Hepatocyte (in vitro differentiated cells): ENCODE results near the gene KDM4C. TPM values are rescaled to one million over a fixed set of nuclear protein-coding genes. Genes with fewer than 3 reads are reported as not detected.

Experiments
- DNase-seq: peaks from one replicate; pipeline ENCODE4 v3.0.0-alpha.2; 2016; ENCODE audit warnings: low spot score
- H2AFZ ChIP-seq: fragments of 200-600 bp; sonication (generic); 2 replicates; pipeline ENCODE4 v1.6.0; 2016; ENCODE audit warnings: antibody characterized with exemption, mild to moderate bottlenecking
- H3K27ac ChIP-seq: fragments of 200-600 bp; sonication (generic); 2 replicates; pipeline ENCODE4 v1.5.1; 2016; ENCODE audit warnings: mild to moderate bottlenecking
- H3K27me3 ChIP-seq: fragments of 200-600 bp; sonication (generic); 2 replicates; pipeline ENCODE4 v1.6.1; 2016
- H3K36me3 ChIP-seq: fragments of 200-600 bp; sonication (generic); replicated peaks from 2 replicates; pipeline ENCODE4 v1.5.1; 2016; ENCODE audit warnings: low read depth; ENCODE audit not compliant: insufficient read depth
- H3K4me1 ChIP-seq: fragments of 200-600 bp; sonication (generic); 2 replicates; pipeline ENCODE4 v1.5.1; 2016; ENCODE audit warnings: mild to moderate bottlenecking, moderate library complexity; ENCODE audit not compliant: insufficient read depth
- H3K4me2 ChIP-seq: fragments of 200-600 bp; sonication (generic); 2 replicates; pipeline ENCODE4 v1.6.0; 2016
- H3K4me3 ChIP-seq: fragments of 200-600 bp; sonication (generic); 2 replicates; pipeline ENCODE4 v1.5.1; 2016; ENCODE audit warnings: mild to moderate bottlenecking
- H3K79me2 ChIP-seq: fragments of 200-600 bp; sonication (generic); 2 replicates; pipeline ENCODE4 v1.6.0; 2017; ENCODE audit warnings: mild to moderate bottlenecking
- H3K9me2 ChIP-seq: fragments of 200-600 bp; sonication (generic); replicated peaks from 2 replicates; pipeline ENCODE4 v1.6.0; 2017; ENCODE audit warnings: mild to moderate bottlenecking; ENCODE audit not compliant: insufficient read depth
- H3K9me3 ChIP-seq: fragments of 200-600 bp; sonication (generic); 2 replicates; pipeline ENCODE4 v1.5.1; 2016; ENCODE audit warnings: low read depth, mild to moderate bottlenecking
- H4K20me1 ChIP-seq: fragments of 200-600 bp; sonication (generic); 2 replicates; pipeline ENCODE4 v1.6.0; 2016; ENCODE audit warnings: mild to moderate bottlenecking; ENCODE audit not compliant: insufficient read depth, poor library complexity, severe bottlenecking
- CTCF ChIP-seq: fragments of 200-600 bp; sonication (generic); IDR thresholded peaks from 2 replicates; pipeline ENCODE4 v1.5.1; 2016; ENCODE audit warnings: antibody characterized with exemption, mild to moderate bottlenecking; ENCODE audit not compliant: poor library complexity
- EZH2 ChIP-seq: fragments of 200-600 bp; sonication (generic); IDR thresholded peaks from 2 replicates; pipeline ENCODE4 v1.6.1; 2016; ENCODE audit warnings: antibody characterized with exemption, mild to moderate bottlenecking, borderline replicate concordance
- EZH2phosphoT487 ChIP-seq: fragments of 200-600 bp; sonication (generic); IDR thresholded peaks from one replicate; pipeline ENCODE4 v1.6.1; 2018; ENCODE audit warnings: antibody characterized with exemption, mild to moderate bottlenecking, low read depth, moderate library complexity; ENCODE audit not compliant: unreplicated experiment, severe bottlenecking
- WGBS: methylation state at CpG from one replicate; pipeline ENCODE4 v1.1.6; 2016; ENCODE audit warnings: low lambda C conversion rate; ENCODE audit errors: missing lambda C conversion rate; 5-methylcytosine and 5-hydroxymethylcytosine counted together
- polyA plus RNA-seq: library from polyadenylated mRNA; unstranded; fragments of >200 nt; fragmentation: Nextera tagmentation; extraction: Ambion mirVana; gene quantifications from 2 replicates; pipeline ENCODE4 v1.2.1, GENCODE V29; 2016
- total RNA-seq: library from RNA; depleted of rRNA; stranded (reverse); fragments of >200 nt; gene quantifications from 2 replicates; pipeline ENCODE4 v1.2.3, GENCODE V29; 2014

Gene KDM4C
- total and polyA plus RNA-seq, 2 experiments from 2014 or later = 16.1 to 28.7 TPM

DNA sequence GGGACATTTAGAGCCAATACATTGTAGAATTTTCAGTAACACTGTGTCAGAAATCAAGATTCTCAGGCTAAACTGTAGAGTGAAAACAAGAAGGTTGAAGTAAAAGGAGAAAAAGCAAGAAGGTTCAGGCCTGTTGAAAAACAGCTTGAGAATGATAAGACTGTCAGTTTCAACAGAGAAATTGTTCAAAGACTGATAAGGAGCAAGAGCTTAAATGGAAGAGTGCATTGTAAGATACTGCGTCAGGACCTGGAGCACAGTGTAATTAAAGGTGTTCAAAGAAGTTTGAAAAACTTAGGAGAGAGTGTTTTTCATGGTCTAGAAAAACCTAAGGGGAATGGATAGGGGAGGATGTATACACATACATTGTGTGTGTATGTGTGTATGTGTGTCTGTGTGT is 408.3 kb downstream of the KDM4C start:
- TF ChIP-seq EZH2phosphoT487 (no peak), EZH2 (no peak), CTCF (no peak)
- WGBS = 86% methylated on average over 1 of the region's 1 CpG
- no peaks in the 10 kb centered on the region for H3K9me2 ChIP-seq
- no peaks in the 10 kb centered on the region for H3K4me1 ChIP-seq
- no peaks in the 10 kb centered on the region for H4K20me1 ChIP-seq
- H3K4me2 ChIP-seq = no peak overlapping the region
- no peaks in the 10 kb centered on the region for H3K36me3 ChIP-seq
- no peak overlapping the region for H2AFZ ChIP-seq
- DNase-seq = no peak
- no peak overlapping the region for H3K4me3 ChIP-seq
- H3K27me3 ChIP-seq = no peaks in the 10 kb centered on the region
- no peaks in the 10 kb centered on the region for H3K9me3 ChIP-seq
- H3K27ac ChIP-seq = no peak overlapping the region
- H3K79me2 ChIP-seq = no peaks in the 10 kb centered on the region

DNA sequence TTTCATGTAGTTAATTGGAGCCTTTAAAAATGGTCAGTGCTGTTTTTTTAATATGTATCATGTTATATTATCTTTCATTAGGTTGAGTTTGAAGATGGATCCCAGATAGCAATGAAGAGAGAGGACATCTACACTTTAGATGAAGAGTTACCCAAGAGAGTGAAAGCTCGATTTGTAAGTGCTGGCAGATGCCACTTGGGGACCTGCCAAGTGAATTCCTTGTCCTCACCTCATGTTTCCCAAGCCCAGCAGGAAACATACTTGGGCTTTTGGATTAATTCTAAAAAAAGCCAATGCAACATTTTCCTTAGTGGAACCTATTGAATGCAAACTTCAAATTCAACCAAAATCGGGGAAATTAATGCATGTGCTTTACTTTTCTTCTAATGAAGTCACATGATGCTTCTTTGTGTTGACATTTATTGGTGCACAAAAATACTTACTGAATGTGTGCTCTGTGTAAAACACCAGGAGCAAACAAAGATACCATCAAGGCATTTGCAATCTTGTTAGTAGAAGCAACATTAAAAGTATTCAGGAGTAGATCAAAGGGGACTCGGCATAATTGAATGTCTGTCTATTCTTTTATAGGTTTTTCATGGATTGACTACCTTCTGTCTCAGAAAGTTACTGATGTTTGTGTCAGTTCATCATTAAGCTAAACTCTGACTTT is 412.1 kb downstream of the KDM4C start:
- TF ChIP-seq CTCF (no peak), EZH2phosphoT487 (no peak), EZH2 (no peak)
- 58% methylated on average over 3 of the region's 3 CpGs for WGBS
- no peaks in the 10 kb centered on the region for H3K36me3 ChIP-seq

DNA sequence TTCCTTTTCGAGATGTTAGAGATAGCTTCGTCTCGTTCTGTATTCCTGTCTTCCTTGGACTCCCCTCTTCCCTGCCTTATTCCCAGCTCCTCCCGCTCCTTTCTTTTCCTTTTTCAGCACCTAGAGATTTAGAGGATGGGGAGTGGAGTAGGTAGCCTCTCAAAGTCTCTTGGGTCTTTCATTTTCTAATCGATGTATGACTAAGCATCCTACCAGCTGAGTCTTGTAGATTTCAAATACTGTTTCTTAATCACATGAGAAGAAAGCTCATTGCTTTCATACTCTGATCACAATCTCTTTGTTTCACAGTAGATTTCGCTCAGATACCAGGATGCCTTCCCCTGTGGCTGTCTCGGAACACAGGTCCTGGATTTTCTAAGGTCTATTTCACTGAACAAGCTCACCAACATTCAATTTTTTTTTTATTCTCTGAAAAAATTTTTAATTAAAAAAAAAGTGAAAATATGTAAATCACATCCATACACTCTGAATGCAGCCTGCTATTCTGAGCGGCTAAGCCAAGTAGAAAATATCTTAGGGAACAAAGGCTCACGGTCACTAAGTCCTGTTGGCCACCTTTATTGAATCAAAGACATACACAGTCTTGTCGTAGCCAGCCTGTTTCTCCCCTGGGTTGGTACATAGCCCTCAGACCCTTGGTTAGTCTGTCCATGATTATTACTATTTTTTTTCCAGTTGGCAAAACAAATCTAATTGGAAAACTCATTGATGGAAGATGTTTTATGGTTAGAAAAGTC is 413.8 kb downstream of the KDM4C start:
- no peaks in the 10 kb centered on the region for H3K36me3 ChIP-seq
- no peak overlapping the region for H2AFZ ChIP-seq
- no peaks in the 10 kb centered on the region for H3K9me2 ChIP-seq
- H4K20me1 ChIP-seq = no peaks in the 10 kb centered on the region
- peaks cover under 1% of the 10 kb centered on the region for H3K4me1 ChIP-seq
- no peak overlapping the region for H3K4me2 ChIP-seq
- no peak overlapping the region for H3K27ac ChIP-seq
- H3K9me3 ChIP-seq = no peaks in the 10 kb centered on the region
- H3K79me2 ChIP-seq = no peaks in the 10 kb centered on the region
- H3K27me3 ChIP-seq = no peaks in the 10 kb centered on the region
- DNase-seq = no peak
- WGBS = 93% methylated on average over 10 of the region's 10 CpGs
- H3K4me3 ChIP-seq = no peak overlapping the region
- TF ChIP-seq EZH2phosphoT487 (no peak), CTCF (no peak), EZH2 (no peak)

More for the DNA sequence above, 412.1 kb downstream of the KDM4C start:
- no peaks in the 10 kb centered on the region for H3K79me2 ChIP-seq
- H3K27me3 ChIP-seq = no peaks in the 10 kb centered on the region
- H3K4me2 ChIP-seq = no peak overlapping the region
- H4K20me1 ChIP-seq = no peaks in the 10 kb centered on the region
- no peaks in the 10 kb centered on the region for H3K9me2 ChIP-seq
- H3K4me1 ChIP-seq = no peaks in the 10 kb centered on the region
- no peak for DNase-seq
- no peak overlapping the region for H3K4me3 ChIP-seq
- H2AFZ ChIP-seq = no peak overlapping the region
- no peak overlapping the region for H3K27ac ChIP-seq
- no peaks in the 10 kb centered on the region for H3K9me3 ChIP-seq
